Stimulated activated CD8-positive, alpha-beta memory T cell treated with anti-CD3 and anti-CD28 coated beads, Interleukin-7, amount 100 ng/mL, for 48 hours (primary cell): ENCODE data around the gene LTF.
A peak's percentile ranks its signal among the peaks of the same experiment; 100 is the strongest.

ENCODE experiments used
- DNase-seq, 2 donors: peaks; one replicate each; pipeline ENCODE4 v3.0.0-alpha.2; 2020; ENCODE audit warnings: low read depth in 1 of 2; ENCODE audit errors: extremely low read depth in 1 of 2

Gene LTF

DNA sequence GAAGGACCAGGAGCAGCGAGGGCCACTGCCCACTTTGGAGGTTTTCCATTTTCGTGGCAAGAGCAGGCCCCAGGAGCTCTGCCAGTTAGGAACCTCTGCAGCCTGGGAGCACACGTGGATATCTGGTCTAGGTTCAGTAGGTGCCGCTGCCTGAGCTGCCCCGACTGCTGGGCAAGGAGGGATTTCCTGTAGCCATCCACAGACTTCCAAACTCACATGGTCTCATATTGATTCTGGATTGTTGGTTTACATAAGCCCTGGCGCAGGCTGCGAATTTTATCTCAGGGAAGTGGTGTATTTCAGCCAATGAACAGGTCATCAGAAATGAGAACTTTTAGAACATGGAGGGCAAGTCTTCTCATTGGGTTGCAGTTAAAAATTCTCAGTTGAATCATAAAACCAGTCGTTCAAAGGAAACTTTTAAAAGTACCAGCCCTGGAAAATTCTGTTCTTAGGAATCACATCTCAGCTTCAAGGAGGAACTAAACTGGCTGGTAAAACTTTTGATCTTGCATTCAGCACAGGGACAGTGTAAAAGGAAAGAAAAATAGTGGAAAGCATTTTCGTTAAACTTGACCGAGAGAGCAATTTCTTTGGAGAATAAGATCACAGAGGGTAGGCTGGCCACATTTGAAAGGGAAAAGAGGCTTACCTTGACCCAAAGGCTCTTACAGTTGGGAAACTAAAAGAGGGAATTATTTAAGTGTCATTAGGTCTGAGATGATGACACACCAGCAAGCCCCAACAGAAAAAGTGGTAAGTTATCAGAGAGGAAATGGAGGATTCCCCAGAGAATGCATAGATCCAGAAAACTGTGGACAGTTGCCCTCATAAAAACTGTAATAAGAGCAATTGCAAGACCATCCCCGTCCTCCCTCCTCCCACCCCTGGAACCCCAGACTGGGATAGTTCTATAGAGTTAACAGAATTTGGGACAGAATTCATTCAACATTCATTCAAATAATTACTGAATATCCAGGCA lies 26.7 kb upstream of the LTF start:
- no peak for DNase-seq

GRCh38 chr3:46490338-46491084 lies 25.8 kb upstream of the LTF start:
- DNase-seq, result no peak

GRCh38 chr3:46489875-46490274 lies 25.2 kb upstream of the LTF start:
- DNase-seq, result no peak

- no peak for DNase-seq
These were observed 24.7 kb upstream of the LTF start for GRCh38 chr3:46489381-46489780.

- peak; percentile 75 to 91 for DNase-seq
These were observed 24.1 kb upstream of the LTF start for GRCh38 chr3:46488735-46489361.

DNA sequence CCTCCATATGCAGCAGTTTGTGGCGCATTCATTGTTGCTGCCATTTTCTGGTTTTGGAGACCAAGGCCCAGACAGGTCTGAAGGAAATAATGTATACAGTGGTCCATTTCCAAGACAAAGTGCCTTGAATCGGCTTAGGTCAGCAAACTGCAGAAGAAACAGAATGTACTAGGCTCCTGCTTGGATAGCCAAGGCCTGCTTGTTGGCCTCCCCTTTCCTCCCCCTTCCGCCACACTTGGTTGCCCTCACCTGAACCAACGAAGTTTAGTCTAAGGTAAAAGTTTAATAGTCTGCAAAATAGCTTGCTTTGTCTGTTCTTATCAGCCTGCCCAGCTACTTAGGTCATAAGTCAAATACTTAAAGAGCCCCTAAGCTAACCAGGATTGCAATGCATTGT lies 21.1 kb upstream of the LTF start:
- no peak for DNase-seq

DNA sequence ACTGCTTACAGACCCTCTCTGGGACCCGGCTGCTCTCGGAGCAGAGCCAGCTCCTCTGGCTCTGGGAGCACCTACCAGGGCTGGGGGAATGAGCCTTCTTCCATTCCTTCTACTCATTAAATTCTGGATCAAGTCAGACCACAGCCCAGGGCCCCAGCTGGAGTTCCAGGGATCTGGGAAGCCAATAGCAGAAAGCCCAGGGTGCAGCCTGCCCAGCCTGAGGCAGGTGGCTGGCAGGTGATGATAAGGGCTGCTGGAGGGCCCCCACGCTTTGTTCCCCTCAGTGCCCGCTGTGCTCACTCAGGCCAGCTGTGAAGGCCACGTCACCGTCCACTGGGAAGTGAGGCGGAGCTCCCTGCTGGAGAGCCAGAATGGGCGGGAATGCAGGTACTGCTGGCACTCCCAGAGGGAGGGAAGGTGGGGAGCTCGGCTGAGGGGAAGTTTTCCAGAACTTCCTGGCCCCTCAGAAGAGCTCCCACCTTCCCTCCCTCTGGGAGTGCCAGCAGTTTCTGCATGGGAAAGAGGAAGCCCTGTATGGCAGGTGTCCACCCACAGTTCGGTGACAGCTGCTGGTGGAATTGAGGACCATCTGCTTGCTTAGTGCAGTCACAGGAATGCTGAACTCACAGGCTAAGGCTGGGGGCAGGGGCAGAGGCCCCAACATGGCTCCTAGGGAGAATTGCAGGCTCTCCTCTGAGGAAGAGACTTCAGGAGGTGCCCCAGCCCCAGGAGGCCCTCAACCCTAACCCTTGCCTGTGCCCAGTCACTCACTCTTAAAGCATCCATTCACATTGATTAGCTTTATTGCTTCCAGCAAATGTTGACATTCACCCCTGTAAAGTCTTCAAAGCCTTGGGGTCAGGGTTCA lies 20.4 kb upstream of the LTF start:
- DNase-seq, result no peak

- no peak for DNase-seq
These were observed 19.7 kb upstream of the LTF start for GRCh38 chr3:46484388-46484787.

DNA sequence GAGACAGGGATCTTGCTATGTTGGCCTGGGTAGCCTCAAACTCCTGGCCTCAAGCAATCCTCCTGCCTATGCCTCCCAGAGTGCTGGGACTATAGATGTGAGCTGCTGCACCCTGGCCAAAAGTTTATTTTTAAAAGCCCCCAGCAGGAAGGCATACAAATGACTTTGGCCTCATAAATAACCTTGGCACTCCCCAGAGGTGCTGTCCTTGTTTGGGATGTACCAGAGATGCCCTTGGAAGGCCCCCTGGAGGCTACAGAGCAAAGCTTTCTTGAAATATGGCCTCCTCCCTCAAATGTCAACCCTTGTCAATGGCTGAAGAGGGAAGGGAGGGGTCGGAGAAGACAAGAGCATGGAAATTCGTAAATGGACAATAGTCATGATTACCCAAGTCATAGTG lies 19.1 kb upstream of the LTF start:
- DNase-seq, result no peak

DNA sequence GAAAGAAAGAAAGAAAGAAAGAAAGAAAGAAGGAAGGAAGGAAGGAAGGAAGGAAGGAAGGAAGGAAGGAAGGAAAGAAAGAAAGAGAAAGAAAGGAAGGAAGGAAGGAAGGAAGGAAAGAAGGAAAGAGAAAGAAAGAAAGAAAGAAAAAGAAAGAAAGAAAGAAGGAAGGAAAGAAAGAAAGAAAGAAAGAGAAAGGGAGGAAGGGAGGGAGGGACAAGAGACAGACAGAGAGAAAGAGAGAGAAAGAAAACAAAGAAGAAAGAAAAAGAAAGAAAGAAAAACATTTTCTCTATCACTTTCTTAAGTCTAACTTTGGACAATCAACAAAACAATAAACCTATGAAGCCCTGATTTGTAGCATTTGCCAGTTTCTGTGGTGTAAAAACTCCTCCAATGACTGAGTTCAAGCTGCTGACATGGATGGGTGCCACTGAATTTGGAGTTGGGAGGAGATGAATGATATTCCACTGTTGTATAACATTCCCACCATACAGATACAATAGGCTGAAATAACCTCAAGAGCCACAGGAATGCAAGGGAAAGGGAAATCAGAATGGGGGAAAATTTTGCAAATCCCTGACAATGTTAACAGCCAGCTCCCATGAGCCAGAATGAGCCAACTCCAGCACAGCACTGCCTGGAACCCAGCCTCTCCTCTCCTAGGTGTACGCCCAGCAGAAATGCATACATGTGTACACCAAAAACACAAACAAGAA lies 18.1 kb upstream of the LTF start:
- no peak for DNase-seq

GRCh38 chr3:46481636-46482035 lies 16.9 kb upstream of the LTF start:
- no peak for DNase-seq

DNA sequence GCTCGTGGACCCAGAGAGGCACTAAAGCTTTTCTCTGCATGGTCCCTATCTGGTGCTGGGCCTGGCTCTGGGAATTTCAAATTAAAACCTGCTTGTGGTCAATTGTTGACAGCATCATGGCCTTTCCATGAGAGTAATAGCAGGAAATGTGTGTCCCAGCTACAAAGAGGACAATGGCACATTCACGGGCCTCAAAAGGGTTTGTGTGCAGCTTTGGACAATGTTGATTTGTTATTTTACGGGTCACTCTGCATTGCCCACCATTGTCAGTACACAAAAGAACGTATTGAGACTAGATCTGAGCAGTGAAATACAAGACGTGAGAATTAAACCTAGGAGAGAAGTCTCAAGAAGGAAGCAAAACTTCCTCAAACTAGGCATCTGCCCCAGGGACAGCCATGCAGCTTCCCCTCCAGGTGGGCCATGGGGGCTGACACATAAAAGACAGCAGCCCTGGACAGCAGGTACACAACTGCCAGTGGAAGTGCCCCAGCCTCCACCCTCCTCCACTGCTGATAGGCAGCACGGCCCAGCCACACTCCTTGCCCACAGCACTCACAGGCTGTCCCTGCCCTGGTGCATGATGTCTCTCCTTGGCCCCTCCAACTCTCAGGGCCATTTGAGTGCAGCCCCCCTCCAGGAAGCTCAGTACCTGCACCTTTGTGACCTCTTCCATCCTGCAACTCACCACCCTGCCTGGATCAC lies 15.9 kb upstream of the LTF start:
- no peak for DNase-seq

- DNase-seq, result no peak
These were observed 15.0 kb upstream of the LTF start for GRCh38 chr3:46479696-46480095.

- no peak for DNase-seq
These were observed 14.3 kb upstream of the LTF start for GRCh38 chr3:46479021-46479420.

GRCh38 chr3:46478341-46478740 lies 13.6 kb upstream of the LTF start:
- no peak for DNase-seq

DNA sequence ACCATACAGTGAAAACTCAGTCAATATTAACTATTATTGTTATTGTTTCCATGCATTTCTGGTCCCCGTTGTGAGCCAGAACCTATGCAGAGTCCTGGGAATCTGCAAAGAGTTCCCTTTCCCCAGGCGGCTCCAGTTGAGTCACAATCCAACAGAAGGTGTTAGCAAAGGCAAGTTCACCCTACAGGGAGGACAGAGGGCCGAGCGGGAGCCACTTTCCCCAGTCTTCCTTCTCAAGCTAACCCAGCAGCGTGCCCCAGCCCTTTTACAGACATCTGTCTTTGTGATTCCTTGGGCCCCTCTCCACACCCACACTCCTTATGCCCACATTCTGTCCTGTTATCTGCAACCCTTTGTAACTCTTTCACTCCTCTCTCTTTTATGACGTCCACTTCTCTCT lies 13.1 kb upstream of the LTF start:
- no peak for DNase-seq

- no peak for DNase-seq
These were observed 12.4 kb upstream of the LTF start for GRCh38 chr3:46477145-46477544.

GRCh38 chr3:46472736-46473135 lies 8.0 kb upstream of the LTF start:
- DNase-seq, result no peak

- no peak for DNase-seq
These were observed 6.7 kb upstream of the LTF start for GRCh38 chr3:46471371-46471914.
